GM21515 (cell line): ENCODE results near the gene MOCS2.
A peak's percentile ranks its signal among the peaks of the same experiment; 100 is the strongest.

Experiments used
- ATAC-seq: cut with Tn5 transposase; IDR thresholded peaks from one replicate; pipeline ENCODE4 v1.9.1; 2021; ENCODE audit not compliant: unreplicated experiment

The MOCS2 gene

GRCh38 chr5:53095217-53095616, 14.3 kb downstream of the MOCS2 start:
- ATAC-seq = no peak

GRCh38 chr5:53092242-53092641, 17.3 kb downstream of the MOCS2 start:
- ATAC-seq = no peak

GRCh38 chr5:53091289-53091688, 18.3 kb downstream of the MOCS2 start:
- no peak for ATAC-seq

- no peak for ATAC-seq
Observed at GRCh38 chr5:53090229-53090628, 19.3 kb downstream of the MOCS2 start.

- peak; percentile 87 for ATAC-seq
Observed at GRCh38 chr5:53089481-53089991, 20.0 kb downstream of the MOCS2 start.

GRCh38 chr5:53087621-53088121, 21.9 kb downstream of the MOCS2 start:
- ATAC-seq = no peak

GRCh38 chr5:53087171-53087570, 22.4 kb downstream of the MOCS2 start:
- ATAC-seq = no peak

- no peak for ATAC-seq
Observed at GRCh38 chr5:53084546-53085255, 24.9 kb downstream of the MOCS2 start.

GRCh38 chr5:53083927-53084326, 25.6 kb downstream of the MOCS2 start:
- no peak for ATAC-seq

GRCh38 chr5:53080271-53080670, 29.3 kb downstream of the MOCS2 start:
- no peak for ATAC-seq

GRCh38 chr5:53076014-53076583, 33.5 kb downstream of the MOCS2 start:
- no peak for ATAC-seq

- no peak for ATAC-seq
Observed at GRCh38 chr5:53073348-53073747, 36.2 kb downstream of the MOCS2 start.

GRCh38 chr5:53071738-53072137, 37.8 kb downstream of the MOCS2 start:
- no peak for ATAC-seq

- ATAC-seq = no peak
Observed at GRCh38 chr5:53071298-53071697, 38.3 kb downstream of the MOCS2 start.

GRCh38 chr5:53069626-53070025, 39.9 kb downstream of the MOCS2 start:
- no peak for ATAC-seq

GRCh38 chr5:53068291-53068836, 41.2 kb downstream of the MOCS2 start:
- no peak for ATAC-seq

GRCh38 chr5:53067641-53068040, 41.9 kb downstream of the MOCS2 start:
- ATAC-seq = no peak

GRCh38 chr5:53066088-53066487, 43.5 kb downstream of the MOCS2 start:
- ATAC-seq = no peak

- ATAC-seq = no peak
Observed at GRCh38 chr5:53063791-53064190, 45.8 kb downstream of the MOCS2 start.

GRCh38 chr5:53063176-53063575, 46.4 kb downstream of the MOCS2 start:
- no peak for ATAC-seq

- ATAC-seq = no peak
Observed at GRCh38 chr5:53059281-53059680, 50.3 kb downstream of the MOCS2 start.

GRCh38 chr5:53055365-53055764, 54.2 kb downstream of the MOCS2 start:
- ATAC-seq = no peak
